Measurements from ENCODE around the gene GFY. TPM values are rescaled to one million over a fixed set of nuclear protein-coding genes. Genes with fewer than 3 reads are reported as not detected.

GFY gene
- total RNA-seq, 3 donors from 2014 or later (not counting 1 experiment from before 2014, with no cell fraction given) = not detected

- H3K9me3 ChIP-seq (ENCODE audit: control insufficient read depth, insufficient read depth, low read length) = no peaks in the 10 kb centered on the region
- H3K27me3 ChIP-seq (ENCODE audit: control insufficient read depth, insufficient read depth, low read length) = no peaks in the 10 kb centered on the region
- TF ChIP-seq CTCF (IDR thresholded peaks at IDR 0.05) = no peak
- H3K4me3 ChIP-seq (ENCODE audit: low read length) = no peak overlapping the region
- WGBS (ENCODE audit: insufficient coverage) = 86% methylated on average over 26 of the region's 26 CpGs
- DNase-seq = no peak
- Mint-ChIP-seq H3K27ac (peak overlapping the region in 1 of 2 donors; percentile 23), H3K9me3 (no peaks in the 10 kb centered on the region), H3K27me3 (ENCODE audit: low read depth in 2 of 2) (peaks cover 0 to 7% of the 10 kb centered on the region in 2 donors), H3K4me3 (no peak overlapping the region), H3K36me3 (no peaks in the 10 kb centered on the region), H3K4me1 (peaks cover 11 to 26% of the 10 kb centered on the region in 2 donors)
- peak overlapping the region; percentile 46 for H3K27ac ChIP-seq (ENCODE audit: low read length)
- intact Hi-C loops (cut with micrococcal nuclease) = no loop called here
- H3K4me1 ChIP-seq (ENCODE audit: control insufficient read depth, insufficient read depth, low read length) = peaks cover 37% of the 10 kb centered on the region
- no peak for ATAC-seq
- no peaks in the 10 kb centered on the region for H3K36me3 ChIP-seq (ENCODE audit: control insufficient read depth, insufficient read depth, low read length)
Observed at GRCh38 chr19:49390131-49390928, 34.9 kb upstream of the GFY start.

GRCh38 chr19:49390929-49391359 lies 34.2 kb upstream of the GFY start:
- 71% methylated on average over 8 of the region's 9 CpGs for WGBS (ENCODE audit: insufficient coverage)
- Mint-ChIP-seq H3K9me3 (no peaks in the 10 kb centered on the region), H3K27me3 (ENCODE audit: low read depth in 2 of 2) (peaks cover 0 to 7% of the 10 kb centered on the region in 2 donors), H3K4me3 (no peak overlapping the region), H3K36me3 (no peaks in the 10 kb centered on the region), H3K4me1 (peaks cover 11 to 26% of the 10 kb centered on the region in 2 donors), H3K27ac (peak overlapping the region in 1 of 2 donors; percentile 23)
- Histone ChIP-seq H3K36me3 (ENCODE audit: control insufficient read depth, insufficient read depth, low read length) (no peaks in the 10 kb centered on the region), H3K9me3 (ENCODE audit: control insufficient read depth, insufficient read depth, low read length) (no peaks in the 10 kb centered on the region), H3K27ac (ENCODE audit: low read length) (peak overlapping the region; percentile 46), H3K27me3 (ENCODE audit: control insufficient read depth, insufficient read depth, low read length) (no peaks in the 10 kb centered on the region), H3K4me3 (ENCODE audit: low read length) (no peak overlapping the region), H3K4me1 (ENCODE audit: control insufficient read depth, insufficient read depth, low read length) (peaks cover 37% of the 10 kb centered on the region)
- no peak for DNase-seq
- intact Hi-C loops (cut with micrococcal nuclease) = loop anchor here (1.0 kb wide), 1 partner anchor 52 kb away; no protein-coding TSS in a partner anchor
- ATAC-seq = no peak
- TF ChIP-seq CTCF (IDR thresholded peaks at IDR 0.05) = no peak

- peak overlapping the region in 1 of 2 donors; percentile 23 for H3K27ac Mint-ChIP-seq
- peak overlapping the region; percentile 26 for H3K27ac ChIP-seq (ENCODE audit: low read length)
- DNase-seq (peak; percentile 57 to 91), ATAC-seq (peak; percentile 72 to 79 (median 77))
- intact Hi-C loops (cut with micrococcal nuclease) = loop anchor here (1.0 to 2.0 kb wide), 4 partner anchors 52 to 287 kb away; no protein-coding TSS in a partner anchor
- no peaks in the 10 kb centered on the region for H3K36me3 ChIP-seq (ENCODE audit: control insufficient read depth, insufficient read depth, low read length)
- no peaks in the 10 kb centered on the region for H3K36me3 Mint-ChIP-seq
- no peak overlapping the region for H3K4me3 ChIP-seq (ENCODE audit: low read length)
- TF ChIP-seq CTCF (IDR thresholded peaks at IDR 0.05) = peak; percentile 85
- WGBS (ENCODE audit: insufficient coverage) = 32% methylated on average over 14 of the region's 14 CpGs
- no peak overlapping the region for H3K4me3 Mint-ChIP-seq
- H3K4me1 ChIP-seq (ENCODE audit: control insufficient read depth, insufficient read depth, low read length) = peaks cover 37% of the 10 kb centered on the region
- peaks cover 11 to 26% of the 10 kb centered on the region in 2 donors for H3K4me1 Mint-ChIP-seq
- no peaks in the 10 kb centered on the region for H3K27me3 ChIP-seq (ENCODE audit: control insufficient read depth, insufficient read depth, low read length)
- no peaks in the 10 kb centered on the region for H3K9me3 Mint-ChIP-seq
- H3K9me3 ChIP-seq (ENCODE audit: control insufficient read depth, insufficient read depth, low read length) = no peaks in the 10 kb centered on the region
- peaks cover 0 to 7% of the 10 kb centered on the region in 2 donors for H3K27me3 Mint-ChIP-seq (ENCODE audit: low read depth in 2 of 2)
Observed at GRCh38 chr19:49391581-49392399, 33.4 kb upstream of the GFY start.
